Nephron (organoid): ENCODE measurements around the gene SECISBP2.

Experiments
- H3K27ac Mint-ChIP-seq, 3 experiments: 2 replicates each; pipeline ENCODE4 v1.8.0; 2020; ENCODE audit warnings: mixed read lengths in 3 of 3, mild to moderate bottlenecking in 2 of 3, moderate library complexity in 1 of 3
- H3K27me3 Mint-ChIP-seq: 2 replicates; pipeline ENCODE4 v1.8.0; 2021; ENCODE audit warnings: low read depth, mild to moderate bottlenecking, moderate library complexity, mixed read lengths
- H3K36me3 Mint-ChIP-seq: 2 replicates; pipeline ENCODE4 v1.8.0; 2020; ENCODE audit warnings: low read depth, mixed read lengths
- H3K4me1 Mint-ChIP-seq: 2 replicates; pipeline ENCODE4 v1.8.0; 2020; ENCODE audit warnings: mixed read lengths
- H3K4me3 Mint-ChIP-seq, 3 experiments: 2 replicates each; pipeline ENCODE4 v1.8.0; 2020; ENCODE audit warnings: mild to moderate bottlenecking in 3 of 3, mixed read lengths in 3 of 3, moderate library complexity in 2 of 3
- H3K9me3 Mint-ChIP-seq: 2 replicates; pipeline ENCODE4 v1.8.0; 2020; ENCODE audit warnings: mixed read lengths
- CTCF ChIP-seq, 3 experiments: fragments of 200-600 bp; sonication (generic); IDR thresholded peaks; one replicate each; pipeline ENCODE4 v1.5.0; 2021; ENCODE audit warnings: antibody characterized with exemption in 3 of 3; ENCODE audit not compliant: unreplicated experiment in 3 of 3

Gene SECISBP2

GRCh38 chr9:89361816-89362646 lies 43.7 kb downstream of the SECISBP2 start:
- H3K4me1 Mint-ChIP-seq = no peaks in the 10 kb centered on the region
- H3K4me3 Mint-ChIP-seq = no peak overlapping the region
- no peak overlapping the region for H3K27ac Mint-ChIP-seq
- no peaks in the 10 kb centered on the region for H3K27me3 Mint-ChIP-seq
- peaks cover 44% of the 10 kb centered on the region for H3K36me3 Mint-ChIP-seq
- TF ChIP-seq CTCF (IDR thresholded peaks at IDR 0.05; ENCODE audit: unreplicated experiment in 3 of 3) = no peak
- no peaks in the 10 kb centered on the region for H3K9me3 Mint-ChIP-seq

GRCh38 chr9:89362647-89363310 lies 44.5 kb downstream of the SECISBP2 start:
- no peak for TF ChIP-seq CTCF (IDR thresholded peaks at IDR 0.05; ENCODE audit: unreplicated experiment in 3 of 3)
- peaks cover 37% of the 10 kb centered on the region for H3K36me3 Mint-ChIP-seq
- H3K4me3 Mint-ChIP-seq = no peak overlapping the region
- H3K27me3 Mint-ChIP-seq = no peaks in the 10 kb centered on the region
- no peak overlapping the region for H3K27ac Mint-ChIP-seq
- no peaks in the 10 kb centered on the region for H3K9me3 Mint-ChIP-seq
- no peaks in the 10 kb centered on the region for H3K4me1 Mint-ChIP-seq

- Mint-ChIP-seq H3K4me1 (no peaks in the 10 kb centered on the region), H3K4me3 (no peak overlapping the region), H3K27me3 (no peaks in the 10 kb centered on the region), H3K36me3 (peaks cover 34% of the 10 kb centered on the region), H3K27ac (no peak overlapping the region), H3K9me3 (no peaks in the 10 kb centered on the region)
- TF ChIP-seq CTCF (IDR thresholded peaks at IDR 0.05; ENCODE audit: unreplicated experiment in 3 of 3) = no peak
Observed at GRCh38 chr9:89363311-89363670, 45.0 kb downstream of the SECISBP2 start.

GRCh38 chr9:89363921-89364665 lies 45.8 kb downstream of the SECISBP2 start:
- H3K4me3 Mint-ChIP-seq = no peak overlapping the region
- H3K9me3 Mint-ChIP-seq = no peaks in the 10 kb centered on the region
- no peaks in the 10 kb centered on the region for H3K27me3 Mint-ChIP-seq
- no peaks in the 10 kb centered on the region for H3K4me1 Mint-ChIP-seq
- H3K36me3 Mint-ChIP-seq = peaks cover 27% of the 10 kb centered on the region
- no peak for TF ChIP-seq CTCF (IDR thresholded peaks at IDR 0.05; ENCODE audit: unreplicated experiment in 3 of 3)
- no peak overlapping the region for H3K27ac Mint-ChIP-seq

GRCh38 chr9:89364666-89365531 lies 46.6 kb downstream of the SECISBP2 start:
- Mint-ChIP-seq H3K9me3 (no peaks in the 10 kb centered on the region), H3K4me1 (no peaks in the 10 kb centered on the region), H3K4me3 (no peak overlapping the region), H3K36me3 (peaks cover 20% of the 10 kb centered on the region), H3K27me3 (no peaks in the 10 kb centered on the region), H3K27ac (no peak overlapping the region)
- no peak for TF ChIP-seq CTCF (IDR thresholded peaks at IDR 0.05; ENCODE audit: unreplicated experiment in 3 of 3)
